ENCODE results near the gene IFFO2. TPM values are rescaled to one million over a fixed set of nuclear protein-coding genes. Genes with fewer than 3 reads are reported as not detected.

Gene IFFO2
- total RNA-seq, 1 experiment from 2014 or later: 15.6 TPM

GRCh38 chr1:18917071-18917799 is 39.2 kb downstream of the IFFO2 start:
- Histone ChIP-seq H3K9ac (ENCODE audit: low read length) (no peak overlapping the region), H3K4me3 (replicated peaks in 1 of 2; ENCODE audit: low read depth in 1 of 2, low read length in 2 of 2) (no peak overlapping the region), H3K27ac (ENCODE audit: low read depth, low read length) (no peak overlapping the region), H3K9me3 (ENCODE audit: control insufficient read depth in 1 of 2, insufficient read depth in 1 of 2, low read depth in 1 of 2, low read length in 2 of 2) (no peaks in the 10 kb centered on the region), H3K27me3 (ENCODE audit: insufficient read depth, low read length) (no peaks in the 10 kb centered on the region), H2AFZ (ENCODE audit: low read depth, low read length, poor library complexity, severe bottlenecking) (no peak overlapping the region), H3K36me3 (ENCODE audit: control insufficient read depth in 1 of 2, insufficient read depth in 2 of 2, low read length in 2 of 2) (0 out of 4 replicates have a peak, but pooled peaks cover 0 to 2% of the 10 kb centered on the region in 2 experiments), H3K9me2 (ENCODE audit: insufficient read depth) (no peaks in the 10 kb centered on the region), H3K79me2 (ENCODE audit: insufficient read depth, low read length) (peaks cover 11% of the 10 kb centered on the region), H3K4me1 (ENCODE audit: control insufficient read depth in 1 of 2, insufficient read depth in 2 of 2, low read length in 2 of 2) (peaks cover 4 to 14% of the 10 kb centered on the region in 2 experiments; a peak in 3 of 4 replicates), H3K4me2 (ENCODE audit: low read length) (no peak overlapping the region), H4K20me1 (ENCODE audit: insufficient read depth) (no peaks in the 10 kb centered on the region)
- ChIA-PET RAD21 (ENCODE audit: low non-redundant PET in 1 of 2, low total read pairs in 2 of 2, uncharacterized antibody in 2 of 2, unreplicated experiment in 2 of 2) (interaction anchor here in 1 of 2 experiments (0.6 kb wide), 1 partner anchor 9 kb away, joined by 3 read pairs; no protein-coding TSS in a partner anchor), CTCF (no interaction called here), POLR2A (no interaction called here)
- DNase-seq (ENCODE audit: low read depth, low spot score) (no peak), ATAC-seq (no peak)
- intact Hi-C loops (cut with micrococcal nuclease): no loop called here
- no TSS peak for BruUV-seq (replicated peaks)
- TF ChIP-seq JUND (IDR thresholded peaks at IDR 0.05) (no peak), EZH2phosphoT487 (IDR thresholded peaks at IDR 0.05; ENCODE audit: borderline replicate concordance) (no peak), EGR1 (IDR thresholded peaks at IDR 0.05; ENCODE audit: low read depth) (no peak), ZFX (IDR thresholded peaks at IDR 0.05) (no peak), POLR2AphosphoS5 (IDR thresholded peaks at IDR 0.05; ENCODE audit: low read depth, low read length) (no peak), SRF (IDR thresholded peaks at IDR 0.05; ENCODE audit: low read depth) (no peak), CBX3 (IDR thresholded peaks at IDR 0.05; ENCODE audit: low read depth) (no peak), POLR2A (IDR thresholded peaks at IDR 0.05; ENCODE audit: borderline replicate concordance, extremely low read depth, insufficient read depth, insufficient read length) (no peak), YY1 (IDR thresholded peaks at IDR 0.05; ENCODE audit: extremely low read depth, insufficient replicate concordance, low read depth, low read length) (no peak), CEBPB (IDR thresholded peaks at IDR 0.05; ENCODE audit: low read depth) (no peak), CTCF (IDR thresholded peaks at IDR 0.05 in 2 of 3, conservative IDR thresholded peaks at IDR 0.05 in 1 of 3; ENCODE audit: borderline replicate concordance in 1 of 3, insufficient read depth in 1 of 3, low read depth in 2 of 3, low read length in 2 of 3) (no peak), ZNF274 (IDR thresholded peaks at IDR 0.05; ENCODE audit: low read depth, low read length) (no peak), ELF1 (IDR thresholded peaks at IDR 0.05; ENCODE audit: borderline replicate concordance, low read depth) (no peak), RAD21 (IDR thresholded peaks at IDR 0.05; ENCODE audit: low read depth) (no peak), FOSL1 (IDR thresholded peaks at IDR 0.05; ENCODE audit: low read depth) (no peak), TCF7L2 (IDR thresholded peaks at IDR 0.05; ENCODE audit: borderline replicate concordance, extremely low read depth, insufficient read depth, insufficient read length) (no peak)
- TF ChIP-seq, protein P1, sequence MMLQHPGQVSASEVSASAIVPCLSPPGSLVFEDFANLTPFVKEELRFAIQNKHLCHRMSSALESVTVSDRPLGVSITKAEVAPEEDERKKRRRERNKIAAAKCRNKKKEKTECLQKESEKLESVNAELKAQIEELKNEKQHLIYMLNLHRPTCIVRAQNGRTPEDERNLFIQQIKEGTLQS (IDR thresholded peaks at IDR 0.05): no peak
- TF ChIP-seq, protein P2, sequence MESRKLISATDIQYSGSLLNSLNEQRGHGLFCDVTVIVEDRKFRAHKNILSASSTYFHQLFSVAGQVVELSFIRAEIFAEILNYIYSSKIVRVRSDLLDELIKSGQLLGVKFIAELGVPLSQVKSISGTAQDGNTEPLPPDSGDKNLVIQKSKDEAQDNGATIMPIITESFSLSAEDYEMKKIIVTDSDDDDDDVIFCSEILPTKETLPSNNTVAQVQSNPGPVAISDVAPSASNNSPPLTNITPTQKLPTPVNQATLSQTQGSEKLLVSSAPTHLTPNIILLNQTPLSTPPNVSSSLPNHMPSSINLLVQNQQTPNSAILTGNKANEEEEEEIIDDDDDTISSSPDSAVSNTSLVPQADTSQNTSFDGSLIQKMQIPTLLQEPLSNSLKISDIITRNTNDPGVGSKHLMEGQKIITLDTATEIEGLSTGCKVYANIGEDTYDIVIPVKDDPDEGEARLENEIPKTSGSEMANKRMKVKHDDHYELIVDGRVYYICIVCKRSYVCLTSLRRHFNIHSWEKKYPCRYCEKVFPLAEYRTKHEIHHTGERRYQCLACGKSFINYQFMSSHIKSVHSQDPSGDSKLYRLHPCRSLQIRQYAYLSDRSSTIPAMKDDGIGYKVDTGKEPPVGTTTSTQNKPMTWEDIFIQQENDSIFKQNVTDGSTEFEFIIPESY (IDR thresholded peaks at IDR 0.05; ENCODE audit: extremely low read depth, insufficient replicate concordance, low read length): no peak
- TF ChIP-seq, protein P3, sequence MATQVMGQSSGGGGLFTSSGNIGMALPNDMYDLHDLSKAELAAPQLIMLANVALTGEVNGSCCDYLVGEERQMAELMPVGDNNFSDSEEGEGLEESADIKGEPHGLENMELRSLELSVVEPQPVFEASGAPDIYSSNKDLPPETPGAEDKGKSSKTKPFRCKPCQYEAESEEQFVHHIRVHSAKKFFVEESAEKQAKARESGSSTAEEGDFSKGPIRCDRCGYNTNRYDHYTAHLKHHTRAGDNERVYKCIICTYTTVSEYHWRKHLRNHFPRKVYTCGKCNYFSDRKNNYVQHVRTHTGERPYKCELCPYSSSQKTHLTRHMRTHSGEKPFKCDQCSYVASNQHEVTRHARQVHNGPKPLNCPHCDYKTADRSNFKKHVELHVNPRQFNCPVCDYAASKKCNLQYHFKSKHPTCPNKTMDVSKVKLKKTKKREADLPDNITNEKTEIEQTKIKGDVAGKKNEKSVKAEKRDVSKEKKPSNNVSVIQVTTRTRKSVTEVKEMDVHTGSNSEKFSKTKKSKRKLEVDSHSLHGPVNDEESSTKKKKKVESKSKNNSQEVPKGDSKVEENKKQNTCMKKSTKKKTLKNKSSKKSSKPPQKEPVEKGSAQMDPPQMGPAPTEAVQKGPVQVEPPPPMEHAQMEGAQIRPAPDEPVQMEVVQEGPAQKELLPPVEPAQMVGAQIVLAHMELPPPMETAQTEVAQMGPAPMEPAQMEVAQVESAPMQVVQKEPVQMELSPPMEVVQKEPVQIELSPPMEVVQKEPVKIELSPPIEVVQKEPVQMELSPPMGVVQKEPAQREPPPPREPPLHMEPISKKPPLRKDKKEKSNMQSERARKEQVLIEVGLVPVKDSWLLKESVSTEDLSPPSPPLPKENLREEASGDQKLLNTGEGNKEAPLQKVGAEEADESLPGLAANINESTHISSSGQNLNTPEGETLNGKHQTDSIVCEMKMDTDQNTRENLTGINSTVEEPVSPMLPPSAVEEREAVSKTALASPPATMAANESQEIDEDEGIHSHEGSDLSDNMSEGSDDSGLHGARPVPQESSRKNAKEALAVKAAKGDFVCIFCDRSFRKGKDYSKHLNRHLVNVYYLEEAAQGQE (IDR thresholded peaks at IDR 0.05; ENCODE audit: low read depth): no peak
- TF ChIP-seq, protein P4, sequence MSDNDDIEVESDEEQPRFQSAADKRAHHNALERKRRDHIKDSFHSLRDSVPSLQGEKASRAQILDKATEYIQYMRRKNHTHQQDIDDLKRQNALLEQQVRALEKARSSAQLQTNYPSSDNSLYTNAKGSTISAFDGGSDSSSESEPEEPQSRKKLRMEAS (IDR thresholded peaks at IDR 0.05): no peak
